ENCODE data around the gene EDNRB.
"Not testable (repeated sequence)": the region's sequence is repeated elsewhere in the genome, so short reads cannot be mapped to it uniquely, and the experiment has no call there.

The EDNRB gene

GRCh38 chr13:77918391-77919245, at the start of gene EDNRB:
Gene EDNRB, minus strand, starts transcription at chr13:77918831. Its CDS starts 258 bp downstream, at chr13:77918573.
- DNase-seq = no peak

GRCh38 chr13:77966671-77967070, 48.0 kb upstream of the EDNRB start:
- no peak for DNase-seq

- no peak for DNase-seq
These were observed 34.1 kb upstream of the EDNRB start for GRCh38 chr13:77952737-77953136.

GRCh38 chr13:77952276-77952675, 33.6 kb upstream of the EDNRB start:
- no peak for DNase-seq

GRCh38 chr13:77946522-77946921, 27.9 kb upstream of the EDNRB start:
- DNase-seq = no peak

GRCh38 chr13:77935063-77935462, 16.4 kb upstream of the EDNRB start:
- not testable (repeated sequence) for DNase-seq

- no peak for DNase-seq
These were observed 11.8 kb upstream of the EDNRB start for GRCh38 chr13:77930430-77930829.

GRCh38 chr13:77928909-77929308, 10.3 kb upstream of the EDNRB start:
- DNase-seq = no peak

GRCh38 chr13:77925616-77926015, 7.0 kb upstream of the EDNRB start:
- no peak for DNase-seq

GRCh38 chr13:77919921-77920294, 1.3 kb upstream of the EDNRB start:
- DNase-seq = no peak

- no peak for DNase-seq
These were observed 752 bp upstream of the EDNRB start for GRCh38 chr13:77919246-77919920.

GRCh38 chr13:77916488-77916887, 2.1 kb downstream of the EDNRB start:
- DNase-seq = no peak

- no peak for DNase-seq
These were observed 2.9 kb downstream of the EDNRB start for GRCh38 chr13:77915686-77916085.

- DNase-seq = no peak
These were observed 5.6 kb downstream of the EDNRB start for GRCh38 chr13:77913003-77913402.

GRCh38 chr13:77911751-77912150, 6.9 kb downstream of the EDNRB start:
- DNase-seq = no peak

GRCh38 chr13:77909827-77910226, 8.8 kb downstream of the EDNRB start:
- no peak for DNase-seq

GRCh38 chr13:77908531-77908930, 10.1 kb downstream of the EDNRB start:
- DNase-seq = no peak

- no peak for DNase-seq
These were observed 10.8 kb downstream of the EDNRB start for GRCh38 chr13:77907666-77908341.

GRCh38 chr13:77904031-77904430, 14.6 kb downstream of the EDNRB start:
- DNase-seq = no peak

GRCh38 chr13:77903435-77903834, 15.2 kb downstream of the EDNRB start:
- no peak for DNase-seq

GRCh38 chr13:77902319-77902963, 16.2 kb downstream of the EDNRB start:
- DNase-seq = no peak

GRCh38 chr13:77898097-77898496, 20.5 kb downstream of the EDNRB start:
- DNase-seq = no peak

GRCh38 chr13:77896977-77897376, 21.7 kb downstream of the EDNRB start:
- no peak for DNase-seq

All from DMS79 (cell line).